Endothelial cell of umbilical vein (primary cell): ENCODE data around the gene CCRL2. TPM values are rescaled to one million over a fixed set of nuclear protein-coding genes. Genes with fewer than 3 reads are reported as not detected.

Experiments
- BruUV-seq: library from RNA; stranded (reverse); fragments of 400-500 nt; replicated peaks from 2 replicates; lab custom pipeline; 2021; lab: Mats Ljungman, UMichigan
- CTCF ChIA-PET: fragments of 300-600, 350-600 bp; sonication (Branson Sonifier 250); formaldehyde crosslinking; loops from one replicate; lab custom pipeline; 2021; ENCODE audit warnings: antibody characterized with exemption, inconsistent platforms; lab: Charles Lee
- POLR2A ChIA-PET: fragments of 300-600, 350-600 bp; sonication (Branson Sonifier 250); formaldehyde crosslinking; loops from one replicate; lab custom pipeline; 2021; ENCODE audit warnings: antibody characterized with exemption, inconsistent platforms; lab: Charles Lee
- DNase-seq: peaks from one replicate; pipeline ENCODE4 v3.0.0-alpha.2; 2011; ENCODE audit warnings: low read depth, low spot score
- FAIRE-seq: peaks from 2 replicates; lab custom pipeline; 2011; peaks lifted over from hg19 to GRCh38; lab: Jason Lieb, UNC
- H2AFZ ChIP-seq: 2 replicates; pipeline ENCODE4 v1.6.0; 2012; ENCODE audit warnings: low read depth, low read length, control low read depth, inconsistent platforms
- H3K27ac ChIP-seq: 2 replicates; pipeline ENCODE4 v1.5.1; 2011; ENCODE audit warnings: low read depth, mild to moderate bottlenecking, control low read depth, low read length, moderate library complexity; ENCODE audit not compliant: insufficient read depth
- H3K27me3 ChIP-seq, 2 experiments: 2 replicates each; pipeline versions ENCODE4 v1.6.0 to v1.6.1; 2011; ENCODE audit warnings: low read length in 2 of 2, mixed read lengths in 1 of 2; ENCODE audit not compliant: control insufficient read depth in 2 of 2, insufficient read depth in 2 of 2
- H3K36me3 ChIP-seq, 2 experiments: 2 replicates in 1 of 2; 3 replicates in 1 of 2; pipeline ENCODE4 v1.5.1; 2011; ENCODE audit warnings: low read length in 2 of 2, mild to moderate bottlenecking in 1 of 2, moderate library complexity in 1 of 2; ENCODE audit not compliant: control insufficient read depth in 2 of 2, insufficient read depth in 2 of 2; ENCODE audit errors: extremely low read depth in 1 of 2
- H3K4me1 ChIP-seq: 3 replicates; pipeline ENCODE4 v1.5.1; 2011; ENCODE audit warnings: mild to moderate bottlenecking, low read length; ENCODE audit not compliant: control insufficient read depth, insufficient read depth; ENCODE audit errors: extremely low read depth
- H3K4me2 ChIP-seq: 2 replicates; pipeline ENCODE4 v1.6.1; 2011; ENCODE audit warnings: low read length, control low read depth, mixed read lengths; ENCODE audit not compliant: insufficient read depth
- H3K4me3 ChIP-seq, 3 experiments: fragments of 200-600 bp in 1 of 3; sonication (generic), shearing (Covaris generic) in 1 of 3; replicated peaks in 1 of 3; 2 replicates each; pipeline ENCODE4 v1.5.1; 2011 to 2016; ENCODE audit warnings: control low read depth in 3 of 3, low read length in 3 of 3, mild to moderate bottlenecking in 2 of 3, inconsistent platforms in 1 of 3, low read depth in 1 of 3, moderate library complexity in 1 of 3; ENCODE audit not compliant: insufficient read depth in 1 of 3
- H3K79me2 ChIP-seq: 2 replicates; pipeline ENCODE4 v1.6.0; 2012; ENCODE audit warnings: low read length, inconsistent platforms; ENCODE audit not compliant: control insufficient read depth, insufficient read depth
- H3K9ac ChIP-seq: replicated peaks from 2 replicates; pipeline ENCODE3; 2011; ENCODE audit warnings: low read length, control low read depth; ENCODE audit not compliant: insufficient read depth; ENCODE audit errors: extremely low read depth
- H3K9me1 ChIP-seq: replicated peaks from 3 replicates; pipeline ENCODE4 v1.6.0; 2011; ENCODE audit warnings: mild to moderate bottlenecking, low read length; ENCODE audit not compliant: control insufficient read depth, insufficient read depth; ENCODE audit errors: extremely low read depth
- H3K9me3 ChIP-seq: replicated peaks from 2 replicates; pipeline ENCODE4 v1.5.1; 2012; ENCODE audit warnings: low read length, inconsistent platforms; ENCODE audit not compliant: control insufficient read depth, insufficient read depth
- H4K20me1 ChIP-seq: replicated peaks from 2 replicates; pipeline ENCODE3; 2011; ENCODE audit warnings: mild to moderate bottlenecking, low read length; ENCODE audit not compliant: control insufficient read depth, insufficient read depth; ENCODE audit errors: extremely low read depth
- GATA2 ChIP-seq: IDR thresholded peaks from 2 replicates; pipeline ENCODE4 v1.7.0; 2011; ENCODE audit warnings: low read depth, mild to moderate bottlenecking, moderate library complexity, mixed read lengths, low read length; ENCODE audit not compliant: insufficient read length, insufficient read depth
- MYC ChIP-seq: IDR thresholded peaks from one replicate; pipeline ENCODE4 v1.6.1; 2011; ENCODE audit warnings: mild to moderate bottlenecking, low read depth, low read length
- POLR2A ChIP-seq: IDR thresholded peaks from 2 replicates; pipeline ENCODE4 v1.6.1; 2012; ENCODE audit warnings: low read depth, mild to moderate bottlenecking, control low read depth, low read length
- dilution Hi-C: fragments of 300-500 bp; cut with MboI; formaldehyde crosslinking; loops from one replicate; pipeline ENCODE4 v1.15.0; 2019; ENCODE audit warnings: low sequenced_read_pairs; ENCODE audit not compliant: extremely low pct_ligation_motif_present
- intact Hi-C: fragments of 100-400 bp; cut with micrococcal nuclease; formaldehyde crosslinking; loops from one replicate; pipeline ENCODE4 v1.10.0; 2022
- polyA plus RNA-seq, 4 experiments: library from polyadenylated mRNA; depleted of rRNA in 3 of 4; stranded (reverse) in 3 of 4; unstranded in 1 of 4; fragments of >200 nt; gene quantifications; 2 replicates each; pipeline versions ENCODE4 v1.2.1 to v1.2.3, GENCODE V29; 2011 to 2012; ENCODE audit warnings: missing spikeins in 1 of 4
- total RNA-seq: library from RNA; stranded (reverse); gene quantifications from 2 replicates; pipeline ENCODE4 v1.2.3, GENCODE V29; 2021
- TF ChIP-seq, protein P1 (sequence below): IDR thresholded peaks from 2 replicates; pipeline ENCODE4 v1.6.1; 2011; ENCODE audit not compliant: insufficient read depth, insufficient read length
- TF ChIP-seq, protein P2 (sequence below), 2 donors: IDR thresholded peaks; 1 replicate in 1 of 2; 2 replicates in 1 of 2; pipeline ENCODE4 v1.5.1; 2011; ENCODE audit warnings: low read length in 2 of 2, mild to moderate bottlenecking in 2 of 2, moderate library complexity in 2 of 2, control low read depth in 1 of 2, inconsistent platforms in 1 of 2, low read depth in 1 of 2; ENCODE audit not compliant: insufficient read depth in 1 of 2; ENCODE audit errors: extremely low read depth in 1 of 2

Gene CCRL2
- total and polyA plus RNA-seq, 2 donors (not counting 3 experiments of a cell fraction or from before 2014, with no cell fraction given) = 6.4 to 6.6 TPM

DNA sequence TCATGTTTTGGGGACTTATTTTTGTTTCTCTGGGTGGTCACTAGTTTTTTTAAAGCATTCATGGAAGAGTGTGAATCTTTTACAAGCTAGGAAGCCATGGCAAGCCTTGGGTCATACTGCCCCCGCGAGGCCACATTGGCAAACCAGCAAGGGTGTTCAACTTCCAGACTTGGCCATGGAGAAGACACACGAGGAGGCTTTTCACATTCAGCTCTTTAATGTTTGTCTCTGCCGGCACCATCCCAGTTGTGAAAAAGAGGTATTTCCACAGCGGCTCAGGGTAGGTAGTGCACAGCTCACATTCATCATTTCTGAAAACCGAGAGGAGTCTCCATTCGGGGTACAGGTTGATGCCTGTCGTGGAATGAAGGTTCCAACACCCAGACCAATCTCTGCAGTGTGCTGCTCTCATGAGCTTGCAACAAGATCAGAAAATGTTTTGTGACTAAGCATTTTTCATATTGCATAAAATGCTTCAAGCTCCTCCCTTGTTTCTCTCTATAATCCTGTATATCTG lies 28.6 kb upstream of the CCRL2 start:
- H3K27me3 ChIP-seq = peaks cover 8 to 13% of the 10 kb centered on the region in 2 experiments
- intact Hi-C loops (loop anchor here (1.0 to 10.0 kb wide), 5 partner anchors 48 to 440 kb away; no protein-coding TSS in a partner anchor), dilution Hi-C loops (no loop called here)
- H3K4me2 ChIP-seq = no peak overlapping the region
- TF ChIP-seq GATA2 (no peak), POLR2A (no peak), MYC (no peak)
- TF ChIP-seq, protein P1, sequence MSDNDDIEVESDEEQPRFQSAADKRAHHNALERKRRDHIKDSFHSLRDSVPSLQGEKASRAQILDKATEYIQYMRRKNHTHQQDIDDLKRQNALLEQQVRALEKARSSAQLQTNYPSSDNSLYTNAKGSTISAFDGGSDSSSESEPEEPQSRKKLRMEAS = no peak
- TF ChIP-seq, protein P2, sequence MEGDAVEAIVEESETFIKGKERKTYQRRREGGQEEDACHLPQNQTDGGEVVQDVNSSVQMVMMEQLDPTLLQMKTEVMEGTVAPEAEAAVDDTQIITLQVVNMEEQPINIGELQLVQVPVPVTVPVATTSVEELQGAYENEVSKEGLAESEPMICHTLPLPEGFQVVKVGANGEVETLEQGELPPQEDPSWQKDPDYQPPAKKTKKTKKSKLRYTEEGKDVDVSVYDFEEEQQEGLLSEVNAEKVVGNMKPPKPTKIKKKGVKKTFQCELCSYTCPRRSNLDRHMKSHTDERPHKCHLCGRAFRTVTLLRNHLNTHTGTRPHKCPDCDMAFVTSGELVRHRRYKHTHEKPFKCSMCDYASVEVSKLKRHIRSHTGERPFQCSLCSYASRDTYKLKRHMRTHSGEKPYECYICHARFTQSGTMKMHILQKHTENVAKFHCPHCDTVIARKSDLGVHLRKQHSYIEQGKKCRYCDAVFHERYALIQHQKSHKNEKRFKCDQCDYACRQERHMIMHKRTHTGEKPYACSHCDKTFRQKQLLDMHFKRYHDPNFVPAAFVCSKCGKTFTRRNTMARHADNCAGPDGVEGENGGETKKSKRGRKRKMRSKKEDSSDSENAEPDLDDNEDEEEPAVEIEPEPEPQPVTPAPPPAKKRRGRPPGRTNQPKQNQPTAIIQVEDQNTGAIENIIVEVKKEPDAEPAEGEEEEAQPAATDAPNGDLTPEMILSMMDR (IDR thresholded peaks at IDR 0.05; ENCODE audit: extremely low read depth in 1 of 2, insufficient read depth in 1 of 2, low read depth in 1 of 2, low read length in 2 of 2) = peak; percentile 76 to 82
- H3K9me1 ChIP-seq = no peaks in the 10 kb centered on the region
- H3K4me1 ChIP-seq = no peaks in the 10 kb centered on the region
- FAIRE-seq (peak; percentile 95), DNase-seq (peak; percentile 56)
- BruUV-seq = no TSS peak
- H3K79me2 ChIP-seq = no peaks in the 10 kb centered on the region
- H3K9ac ChIP-seq = no peak overlapping the region
- no peaks in the 10 kb centered on the region for H3K36me3 ChIP-seq
- CTCF ChIA-PET = interaction anchor here (0.8 to 3.8 kb wide), 24 partner anchors 10 to 439 kb away, joined by 3 to 95 read pairs (median 4); partner anchors contain the start of genes CCR5, CCR5AS and CCRL2
- no peaks in the 10 kb centered on the region for H3K9me3 ChIP-seq
- no peak overlapping the region for H3K27ac ChIP-seq
- H4K20me1 ChIP-seq = no peaks in the 10 kb centered on the region
- no peak overlapping the region for H3K4me3 ChIP-seq
- POLR2A ChIA-PET = no interaction called here
- H2AFZ ChIP-seq = no peak overlapping the region
